ENCODE measurements around the gene PGAP6.

- TF ChIP-seq POLR2A (IDR thresholded peaks at IDR 0.05; ENCODE audit: extremely low read depth, insufficient read length): no peak
- no peak for TF ChIP-seq CTCF (IDR thresholded peaks at IDR 0.05; ENCODE audit: low read depth, low read length)
- no peak for TF ChIP-seq MAX (IDR thresholded peaks at IDR 0.05; ENCODE audit: low read depth, low read length)
- no peak for TF ChIP-seq MYC (IDR thresholded peaks at IDR 0.05; ENCODE audit: low read depth, low read length)
These were observed 16.9 kb downstream of the PGAP6 start for GRCh38 chr16:364595-365491.

Measured in NB4 (cell line).